SK-N-SH (cell line): ENCODE data around the gene DCAF8. TPM values are rescaled to one million over a fixed set of nuclear protein-coding genes. Genes with fewer than 3 reads are reported as not detected.

Experiments used
- CTCF ChIA-PET: fragments of 300-600, 350-600 bp; formaldehyde crosslinking; extraction: SDS; loops from one replicate; lab custom pipeline; 2021; lab: Yijun Ruan, JAX
- POLR2A ChIA-PET: fragments of 350-600 bp; sonication (Branson Sonifier 250); formaldehyde crosslinking; extraction: SDS; loops from one replicate; lab custom pipeline; 2020; ENCODE audit warnings: antibody characterized with exemption, inconsistent platforms; lab: Yijun Ruan, JAX
- DNase-seq: peaks from one replicate; pipeline ENCODE4 v3.0.0; 2012
- H2AFZ ChIP-seq: fragments of 200-600 bp; sonication (generic); 2 replicates; pipeline ENCODE4 v1.8.1; 2016; ENCODE audit warnings: antibody characterized with exemption, mild to moderate bottlenecking, low read depth
- H3F3A ChIP-seq: fragments of 200-600 bp; sonication (generic); replicated peaks from 2 replicates; pipeline ENCODE3; 2016; ENCODE audit warnings: antibody characterized with exemption, mild to moderate bottlenecking; ENCODE audit not compliant: insufficient read depth
- H3K27ac ChIP-seq, 2 experiments: fragments of 200-500 bp in 1 of 2; fragments of 200-600 bp in 1 of 2; sonication (Bioruptor generic) in 1 of 2; sonication (generic), shearing (Covaris generic) in 1 of 2; 2 replicates each; pipeline versions ENCODE4 v1.5.1 to v1.6.1; 2014 to 2016; ENCODE audit warnings: low read depth in 2 of 2, inconsistent platforms in 1 of 2, low read length in 1 of 2, mild to moderate bottlenecking in 1 of 2, mixed read lengths in 1 of 2
- H3K27me3 ChIP-seq: fragments of 200-600 bp; sonication (generic), shearing (Covaris generic); 2 replicates; pipeline ENCODE4 v1.6.1; 2016; ENCODE audit warnings: mixed run types; ENCODE audit not compliant: insufficient read depth
- H3K36me3 ChIP-seq, 2 experiments: fragments of 200-500 bp in 1 of 2; fragments of 200-600 bp in 1 of 2; sonication (Bioruptor generic) in 1 of 2; sonication (generic) in 1 of 2; replicated peaks in 1 of 2; 2 replicates each; pipeline versions ENCODE3 to v1.5.1; 2014 to 2016; ENCODE audit warnings: low read length in 1 of 2, mild to moderate bottlenecking in 1 of 2; ENCODE audit not compliant: insufficient read depth in 2 of 2, control insufficient read depth in 1 of 2
- H3K4me1 ChIP-seq, 2 experiments: fragments of 200-500 bp in 1 of 2; fragments of 200-600 bp in 1 of 2; sonication (Bioruptor generic) in 1 of 2; sonication (generic), shearing (Covaris generic) in 1 of 2; 2 replicates each; pipeline versions ENCODE4 v1.5.1 to v1.6.1; 2014 to 2016; ENCODE audit warnings: low read depth in 1 of 2, low read length in 1 of 2, mixed run types in 1 of 2; ENCODE audit not compliant: insufficient read depth in 2 of 2, control insufficient read depth in 1 of 2
- H3K4me2 ChIP-seq: fragments of 200-600 bp; sonication (generic), shearing (Covaris generic); 2 replicates; pipeline ENCODE4 v1.6.1; 2017; ENCODE audit warnings: mixed run types
- H3K4me3 ChIP-seq, 2 experiments: fragments of 200-500 bp in 1 of 2; fragments of 200-600 bp in 1 of 2; sonication (Bioruptor generic) in 1 of 2; sonication (generic), shearing (Covaris generic) in 1 of 2; 2 replicates each; pipeline versions ENCODE4 v1.5.1 to v1.8.1; 2014 to 2016; ENCODE audit warnings: low read depth in 2 of 2, inconsistent platforms in 1 of 2, low read length in 1 of 2, mild to moderate bottlenecking in 1 of 2, mixed read lengths in 1 of 2, moderate library complexity in 1 of 2
- H3K79me2 ChIP-seq: fragments of 200-600 bp; sonication (generic); 2 replicates; pipeline ENCODE4 v1.8.1; 2017; ENCODE audit warnings: mild to moderate bottlenecking; ENCODE audit not compliant: insufficient read depth
- H3K9ac ChIP-seq: fragments of 200-600 bp; sonication (generic); 2 replicates; pipeline ENCODE4 v1.6.1; 2017; ENCODE audit warnings: mixed run types
- H3K9me2 ChIP-seq: fragments of 200-600 bp; sonication (generic); 2 replicates; pipeline ENCODE4 v1.6.1; 2017; ENCODE audit warnings: mixed run types
- H3K9me3 ChIP-seq: fragments of 200-600 bp; sonication (generic); 2 replicates; pipeline ENCODE4 v1.6.1; 2017; ENCODE audit warnings: mixed run types, mild to moderate bottlenecking, moderate library complexity
- H4K20me1 ChIP-seq: fragments of 200-600 bp; sonication (generic); 2 replicates; pipeline ENCODE4 v1.6.1; 2017; ENCODE audit warnings: mild to moderate bottlenecking, mixed run types; ENCODE audit not compliant: insufficient read depth
- CHD2 ChIP-seq: fragments of 150-350 bp; IDR thresholded peaks from 2 replicates; pipeline ENCODE4 v1.6.1; 2018; ENCODE audit warnings: low read length; ENCODE audit not compliant: partially characterized antibody
- EP300 ChIP-seq, 2 experiments: IDR thresholded peaks; 2 replicates each; pipeline versions ENCODE4 v1.4.0 to v1.6.1; 2012; ENCODE audit warnings: borderline replicate concordance in 1 of 2, low read depth in 1 of 2, low read length in 1 of 2
- EZH2phosphoT487 ChIP-seq: fragments of 200-600 bp; sonication (generic); IDR thresholded peaks from 2 replicates; pipeline ENCODE4 v1.6.1; 2017; ENCODE audit warnings: low read depth, mixed run types, mild to moderate bottlenecking, antibody characterized with exemption, moderate library complexity, borderline replicate concordance
- FOSL2 ChIP-seq: IDR thresholded peaks from 2 replicates; pipeline ENCODE4 v1.4.0; 2012; ENCODE audit warnings: low read depth, mild to moderate bottlenecking, moderate library complexity, borderline replicate concordance
- FOXJ3 ChIP-seq: sonication (generic); formaldehyde crosslinking; IDR thresholded peaks from 2 replicates; pipeline ENCODE4 v1.5.1; 2020; ENCODE audit warnings: mild to moderate bottlenecking, missing genetic modification reagents
- GABPA ChIP-seq: IDR thresholded peaks from 2 replicates; pipeline ENCODE4 v1.4.0; 2012; ENCODE audit warnings: low read depth, mild to moderate bottlenecking
- GATA2 ChIP-seq: sonication (generic); formaldehyde crosslinking; IDR thresholded peaks from 2 replicates; pipeline ENCODE4 v1.5.0; 2020; ENCODE audit warnings: mild to moderate bottlenecking, missing genetic modification reagents
- JUND ChIP-seq: IDR thresholded peaks from 2 replicates; pipeline ENCODE4 v1.4.0; 2012
- MEF2A ChIP-seq: IDR thresholded peaks from 2 replicates; pipeline ENCODE4 v1.4.0; 2012; ENCODE audit warnings: low read depth, borderline replicate concordance
- MXI1 ChIP-seq: IDR thresholded peaks from 2 replicates; pipeline ENCODE4 v1.6.1; 2012; ENCODE audit warnings: mild to moderate bottlenecking, low read depth, low read length, improper control_type of control experiment
- NFIC ChIP-seq: IDR thresholded peaks from 2 replicates; pipeline ENCODE4 v1.4.0; 2012; ENCODE audit warnings: borderline replicate concordance
- NRF1 ChIP-seq: IDR thresholded peaks from 2 replicates; pipeline ENCODE4 v1.6.1; 2012; ENCODE audit warnings: low read depth, mild to moderate bottlenecking, low read length
- RAD21 ChIP-seq: IDR thresholded peaks from 2 replicates; pipeline ENCODE4 v1.6.1; 2012; ENCODE audit warnings: mild to moderate bottlenecking, low read length
- RCOR1 ChIP-seq: fragments of 150-350 bp; IDR thresholded peaks from 2 replicates; pipeline ENCODE4 v1.6.1; 2017; ENCODE audit warnings: antibody characterized with exemption, low read length
- RFX5 ChIP-seq: IDR thresholded peaks from 2 replicates; pipeline ENCODE4 v1.6.1; 2012; ENCODE audit warnings: mild to moderate bottlenecking, improper control_type of control experiment, low read length
- RXRA ChIP-seq: IDR thresholded peaks from 2 replicates; pipeline ENCODE4 v1.4.0; 2012; ENCODE audit warnings: low read depth, mild to moderate bottlenecking, borderline replicate concordance
- SIN3A ChIP-seq: IDR thresholded peaks from 2 replicates; pipeline ENCODE4 v1.6.1; 2012; ENCODE audit warnings: low read depth, mild to moderate bottlenecking, low read length, moderate library complexity, borderline replicate concordance
- TAF1 ChIP-seq: IDR thresholded peaks from 2 replicates; pipeline ENCODE4 v1.6.1; 2012; ENCODE audit warnings: low read depth, mild to moderate bottlenecking, low read length, moderate library complexity, borderline replicate concordance
- YY1 ChIP-seq: IDR thresholded peaks from 2 replicates; pipeline ENCODE4 v1.4.0; 2012; ENCODE audit warnings: low read depth, mild to moderate bottlenecking
- WGBS: methylation state at CpG from one replicate; pipeline ENCODE4 v1.1.6; 2017; ENCODE audit warnings: low lambda C conversion rate; 5-methylcytosine and 5-hydroxymethylcytosine counted together
- polyA plus RNA-seq, 3 experiments: library from polyadenylated mRNA; depleted of rRNA; stranded (reverse); fragments of >200 nt; gene quantifications; 2 replicates each; pipeline ENCODE4 v1.2.3, GENCODE V29; 2012
- TF ChIP-seq, protein P1 (sequence below): IDR thresholded peaks from 2 replicates; pipeline ENCODE4 v1.4.0; 2012; ENCODE audit warnings: low read depth, borderline replicate concordance
- TF ChIP-seq, protein P2 (sequence below): fragments of 150-350 bp; IDR thresholded peaks from 2 replicates; pipeline ENCODE4 v1.6.1; 2017; ENCODE audit warnings: antibody characterized with exemption, low read length, low read depth, borderline replicate concordance
- TF ChIP-seq, protein P3 (sequence below): IDR thresholded peaks from 2 replicates; pipeline ENCODE4 v1.4.0; 2012; ENCODE audit warnings: low read depth
- TF ChIP-seq, protein P4 (sequence below): IDR thresholded peaks from 2 replicates; pipeline ENCODE4 v1.6.1; 2012; ENCODE audit warnings: mild to moderate bottlenecking, low read depth, low read length, moderate library complexity

DCAF8 gene
- polyA plus RNA-seq, 1 of the 3 experiments (the other 2 are of a cell fraction), result 108 TPM

DNA sequence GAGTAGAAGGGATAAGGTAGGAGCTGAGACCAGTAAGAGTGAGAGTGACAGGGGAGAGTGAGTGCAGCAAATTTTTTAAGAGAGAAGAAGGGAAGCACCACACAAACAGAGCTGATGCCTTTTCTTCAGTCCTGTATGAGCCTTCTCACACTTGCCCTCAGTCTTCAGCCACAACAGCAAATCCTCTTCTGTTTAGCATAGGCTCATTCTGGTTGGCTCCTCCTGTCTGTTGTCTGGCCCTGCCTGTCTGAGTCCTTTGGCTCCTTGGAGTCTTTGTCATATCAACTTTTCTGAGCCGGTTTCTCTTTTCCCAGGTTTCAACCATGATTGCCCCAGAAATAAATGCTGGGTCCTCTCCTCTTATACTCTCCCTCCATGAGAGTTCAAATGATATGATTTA lies 84.7 kb downstream of the DCAF8 start:
- H3K79me2 ChIP-seq, result no peaks in the 10 kb centered on the region
- ChIA-PET CTCF (no interaction called here), POLR2A (no interaction called here)
- H3K4me3 ChIP-seq, result no peak overlapping the region
- H3K4me2 ChIP-seq, result no peak overlapping the region
- H3K9ac ChIP-seq, result no peak overlapping the region
- no peak overlapping the region for H3K27ac ChIP-seq
- no peaks in the 10 kb centered on the region for H3K9me2 ChIP-seq
- no peak for DNase-seq
- no peak overlapping the region for H2AFZ ChIP-seq
- H3K36me3 ChIP-seq, result no peaks in the 10 kb centered on the region
- no peaks in the 10 kb centered on the region for H3K4me1 ChIP-seq
- H3K27me3 ChIP-seq, result no peaks in the 10 kb centered on the region; the same call in 1 of the 2 replicates
- WGBS, result 65% methylated on average over 1 of the region's 1 CpG
- H3F3A ChIP-seq, result no peaks in the 10 kb centered on the region
- no peaks in the 10 kb centered on the region for H3K9me3 ChIP-seq
- no peak for TF ChIP-seq RCOR1
- TF ChIP-seq, protein P1, sequence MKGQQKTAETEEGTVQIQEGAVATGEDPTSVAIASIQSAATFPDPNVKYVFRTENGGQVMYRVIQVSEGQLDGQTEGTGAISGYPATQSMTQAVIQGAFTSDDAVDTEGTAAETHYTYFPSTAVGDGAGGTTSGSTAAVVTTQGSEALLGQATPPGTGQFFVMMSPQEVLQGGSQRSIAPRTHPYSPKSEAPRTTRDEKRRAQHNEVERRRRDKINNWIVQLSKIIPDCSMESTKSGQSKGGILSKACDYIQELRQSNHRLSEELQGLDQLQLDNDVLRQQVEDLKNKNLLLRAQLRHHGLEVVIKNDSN, result no peak
- TF ChIP-seq RAD21, result no peak
- TF ChIP-seq, protein P2, sequence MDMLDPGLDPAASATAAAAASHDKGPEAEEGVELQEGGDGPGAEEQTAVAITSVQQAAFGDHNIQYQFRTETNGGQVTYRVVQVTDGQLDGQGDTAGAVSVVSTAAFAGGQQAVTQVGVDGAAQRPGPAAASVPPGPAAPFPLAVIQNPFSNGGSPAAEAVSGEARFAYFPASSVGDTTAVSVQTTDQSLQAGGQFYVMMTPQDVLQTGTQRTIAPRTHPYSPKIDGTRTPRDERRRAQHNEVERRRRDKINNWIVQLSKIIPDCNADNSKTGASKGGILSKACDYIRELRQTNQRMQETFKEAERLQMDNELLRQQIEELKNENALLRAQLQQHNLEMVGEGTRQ, result no peak
- TF ChIP-seq SIN3A, result no peak
- no peak for TF ChIP-seq NFIC
- TF ChIP-seq RFX5, result no peak
- no peak for TF ChIP-seq EZH2phosphoT487
- TF ChIP-seq RXRA, result no peak
- TF ChIP-seq TAF1, result no peak
- no peak for TF ChIP-seq MXI1
- no peak for TF ChIP-seq EP300 (IDR thresholded peaks at IDR 0.05; ENCODE audit: borderline replicate concordance in 1 of 2, low read depth in 1 of 2, low read length in 1 of 2)
- TF ChIP-seq YY1, result no peak
- TF ChIP-seq NRF1, result no peak
- TF ChIP-seq, protein P3, sequence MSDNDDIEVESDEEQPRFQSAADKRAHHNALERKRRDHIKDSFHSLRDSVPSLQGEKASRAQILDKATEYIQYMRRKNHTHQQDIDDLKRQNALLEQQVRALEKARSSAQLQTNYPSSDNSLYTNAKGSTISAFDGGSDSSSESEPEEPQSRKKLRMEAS, result no peak
- TF ChIP-seq GABPA, result no peak
- no peaks in the 10 kb centered on the region for H4K20me1 ChIP-seq

DNA sequence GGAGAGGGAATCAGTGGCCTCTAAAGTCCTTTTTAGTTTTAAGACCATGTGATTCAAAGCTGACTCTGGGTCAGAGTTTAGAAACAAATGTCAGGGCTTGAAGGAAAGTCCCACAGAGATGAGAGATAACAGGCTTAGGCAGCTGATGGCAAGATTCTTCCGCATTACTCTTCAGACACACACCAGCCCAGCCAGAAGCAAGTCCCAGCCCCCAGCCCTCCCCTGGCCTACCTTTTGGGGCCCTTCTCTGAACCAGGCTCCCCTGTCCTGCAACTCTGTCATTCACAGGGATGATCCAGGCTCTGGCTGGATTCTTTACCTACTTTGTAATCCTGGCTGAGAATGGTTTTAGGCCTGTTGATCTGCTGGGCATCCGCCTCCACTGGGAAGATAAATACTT lies 85.1 kb downstream of the DCAF8 start:
- no peaks in the 10 kb centered on the region for H3F3A ChIP-seq
- no peak overlapping the region for H3K27ac ChIP-seq
- H2AFZ ChIP-seq, result no peak overlapping the region
- H4K20me1 ChIP-seq, result no peaks in the 10 kb centered on the region
- H3K4me3 ChIP-seq, result no peak overlapping the region
- 78% methylated on average over 2 of the region's 2 CpGs for WGBS
- no peak for DNase-seq
- H3K4me1 ChIP-seq, result no peaks in the 10 kb centered on the region
- CTCF ChIA-PET, result no interaction called here
- POLR2A ChIA-PET, result no interaction called here
- no peak overlapping the region for H3K9ac ChIP-seq
- no peaks in the 10 kb centered on the region for H3K9me3 ChIP-seq
- H3K9me2 ChIP-seq, result no peaks in the 10 kb centered on the region
- no peaks in the 10 kb centered on the region; the same call in 1 of the 2 replicates for H3K27me3 ChIP-seq
- no peaks in the 10 kb centered on the region for H3K79me2 ChIP-seq
- no peak overlapping the region for H3K4me2 ChIP-seq
- H3K36me3 ChIP-seq, result no peaks in the 10 kb centered on the region
- no peak for TF ChIP-seq CHD2
- no peak for TF ChIP-seq JUND
- TF ChIP-seq RXRA, result no peak
- TF ChIP-seq, protein P1, result no peak
- no peak for TF ChIP-seq GATA2 (CRISPR knock-in tag)
- TF ChIP-seq FOXJ3 (CRISPR knock-in tag), result no peak
- TF ChIP-seq MEF2A, result no peak
- TF ChIP-seq RFX5, result no peak
- no peak for TF ChIP-seq FOSL2
- no peak for TF ChIP-seq NFIC
- no peak for TF ChIP-seq SIN3A
- no peak for TF ChIP-seq YY1
- TF ChIP-seq, protein P4, sequence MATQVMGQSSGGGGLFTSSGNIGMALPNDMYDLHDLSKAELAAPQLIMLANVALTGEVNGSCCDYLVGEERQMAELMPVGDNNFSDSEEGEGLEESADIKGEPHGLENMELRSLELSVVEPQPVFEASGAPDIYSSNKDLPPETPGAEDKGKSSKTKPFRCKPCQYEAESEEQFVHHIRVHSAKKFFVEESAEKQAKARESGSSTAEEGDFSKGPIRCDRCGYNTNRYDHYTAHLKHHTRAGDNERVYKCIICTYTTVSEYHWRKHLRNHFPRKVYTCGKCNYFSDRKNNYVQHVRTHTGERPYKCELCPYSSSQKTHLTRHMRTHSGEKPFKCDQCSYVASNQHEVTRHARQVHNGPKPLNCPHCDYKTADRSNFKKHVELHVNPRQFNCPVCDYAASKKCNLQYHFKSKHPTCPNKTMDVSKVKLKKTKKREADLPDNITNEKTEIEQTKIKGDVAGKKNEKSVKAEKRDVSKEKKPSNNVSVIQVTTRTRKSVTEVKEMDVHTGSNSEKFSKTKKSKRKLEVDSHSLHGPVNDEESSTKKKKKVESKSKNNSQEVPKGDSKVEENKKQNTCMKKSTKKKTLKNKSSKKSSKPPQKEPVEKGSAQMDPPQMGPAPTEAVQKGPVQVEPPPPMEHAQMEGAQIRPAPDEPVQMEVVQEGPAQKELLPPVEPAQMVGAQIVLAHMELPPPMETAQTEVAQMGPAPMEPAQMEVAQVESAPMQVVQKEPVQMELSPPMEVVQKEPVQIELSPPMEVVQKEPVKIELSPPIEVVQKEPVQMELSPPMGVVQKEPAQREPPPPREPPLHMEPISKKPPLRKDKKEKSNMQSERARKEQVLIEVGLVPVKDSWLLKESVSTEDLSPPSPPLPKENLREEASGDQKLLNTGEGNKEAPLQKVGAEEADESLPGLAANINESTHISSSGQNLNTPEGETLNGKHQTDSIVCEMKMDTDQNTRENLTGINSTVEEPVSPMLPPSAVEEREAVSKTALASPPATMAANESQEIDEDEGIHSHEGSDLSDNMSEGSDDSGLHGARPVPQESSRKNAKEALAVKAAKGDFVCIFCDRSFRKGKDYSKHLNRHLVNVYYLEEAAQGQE, result no peak
